Esophagus squamous epithelium (tissue), 4 donors: Measurements from ENCODE around the gene CA5A.
A peak's percentile ranks its signal among the peaks of the same experiment; 100 is the strongest.
"Not testable (repeated sequence)": the region's sequence is repeated elsewhere in the genome, so short reads cannot be mapped to it uniquely, and the experiment has no call there.

Source experiments
- POLR2A ChIP-seq, 4 donors: fragments of 450-650 bp; IDR thresholded peaks; one replicate each; pipeline ENCODE4 v1.6.1; 2017; ENCODE audit warnings: antibody characterized with exemption in 4 of 4, mild to moderate bottlenecking in 4 of 4, moderate library complexity in 3 of 4
- TF ChIP-seq, protein P1 (sequence below), 6 experiments: fragments of 450-650 bp in 4 of 6; fragments of 200-600 bp in 2 of 6; sonication (generic) in 2 of 6; IDR thresholded peaks; one replicate each; pipeline ENCODE4 v1.5.1; 2016 to 2019; ENCODE audit warnings: antibody characterized with exemption in 6 of 6, mild to moderate bottlenecking in 4 of 6, moderate library complexity in 4 of 6

DNA sequence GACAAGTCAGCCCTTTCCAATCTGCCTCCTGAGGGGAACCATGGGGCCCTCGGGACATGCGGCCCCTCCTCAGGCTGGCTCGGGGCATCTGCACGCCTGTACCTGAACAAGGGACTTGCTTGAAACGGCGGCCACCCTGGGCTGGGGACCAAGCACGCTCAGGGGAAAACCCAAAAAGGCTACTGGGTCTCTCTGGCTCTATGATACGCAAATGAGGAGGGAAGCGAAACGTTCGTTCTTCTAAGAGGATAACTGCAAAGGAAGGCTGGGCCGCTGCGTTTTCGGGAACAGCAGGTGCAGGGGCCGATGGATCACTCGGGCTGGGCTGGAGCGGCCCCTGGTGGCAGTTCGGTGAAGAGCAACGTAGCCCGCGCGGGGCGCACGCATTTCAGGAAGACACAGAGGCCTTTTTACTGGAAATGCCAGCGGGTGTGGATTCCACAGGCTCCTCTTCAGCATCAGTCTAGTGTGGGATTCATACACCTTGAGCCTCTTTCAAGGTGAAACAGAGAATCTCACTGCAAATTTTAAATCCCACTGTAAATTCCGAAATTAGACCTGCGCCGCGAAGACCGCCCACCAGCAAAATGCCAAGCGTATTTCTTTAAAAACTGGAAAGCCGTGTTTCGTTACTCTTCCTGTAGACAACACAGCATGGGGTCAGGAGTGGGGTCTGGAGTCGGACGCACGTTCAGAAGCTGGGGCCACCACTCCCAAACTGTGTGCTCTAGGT is 27.0 kb downstream of the CA5A start:
- TF ChIP-seq, protein P1, sequence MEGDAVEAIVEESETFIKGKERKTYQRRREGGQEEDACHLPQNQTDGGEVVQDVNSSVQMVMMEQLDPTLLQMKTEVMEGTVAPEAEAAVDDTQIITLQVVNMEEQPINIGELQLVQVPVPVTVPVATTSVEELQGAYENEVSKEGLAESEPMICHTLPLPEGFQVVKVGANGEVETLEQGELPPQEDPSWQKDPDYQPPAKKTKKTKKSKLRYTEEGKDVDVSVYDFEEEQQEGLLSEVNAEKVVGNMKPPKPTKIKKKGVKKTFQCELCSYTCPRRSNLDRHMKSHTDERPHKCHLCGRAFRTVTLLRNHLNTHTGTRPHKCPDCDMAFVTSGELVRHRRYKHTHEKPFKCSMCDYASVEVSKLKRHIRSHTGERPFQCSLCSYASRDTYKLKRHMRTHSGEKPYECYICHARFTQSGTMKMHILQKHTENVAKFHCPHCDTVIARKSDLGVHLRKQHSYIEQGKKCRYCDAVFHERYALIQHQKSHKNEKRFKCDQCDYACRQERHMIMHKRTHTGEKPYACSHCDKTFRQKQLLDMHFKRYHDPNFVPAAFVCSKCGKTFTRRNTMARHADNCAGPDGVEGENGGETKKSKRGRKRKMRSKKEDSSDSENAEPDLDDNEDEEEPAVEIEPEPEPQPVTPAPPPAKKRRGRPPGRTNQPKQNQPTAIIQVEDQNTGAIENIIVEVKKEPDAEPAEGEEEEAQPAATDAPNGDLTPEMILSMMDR (IDR thresholded peaks at IDR 0.05) = peak; percentile 85 to 93 (median 90)
- not testable (repeated sequence) for TF ChIP-seq POLR2A (IDR thresholded peaks at IDR 0.05)
